MV-4-11 (cell line): ENCODE data around the gene KIF26A.

Source experiments
- DNase-seq: peaks from one replicate; lab custom pipeline; 2025; lab: John Stamatoyannopoulos, UW

The KIF26A gene

GRCh38 chr14:104177411-104177810, 39.0 kb downstream of the KIF26A start:
- no peak for DNase-seq

GRCh38 chr14:104178279-104178678, 39.9 kb downstream of the KIF26A start:
- DNase-seq = no peak

- DNase-seq = no peak
Observed at GRCh38 chr14:104179126-104179525, 40.7 kb downstream of the KIF26A start.

- no peak for DNase-seq
Observed at GRCh38 chr14:104179564-104180129, 41.3 kb downstream of the KIF26A start.

- DNase-seq = no peak
Observed at GRCh38 chr14:104180561-104181165, 42.3 kb downstream of the KIF26A start.

GRCh38 chr14:104181761-104182530, 43.6 kb downstream of the KIF26A start:
- DNase-seq = no peak

- DNase-seq = no peak
Observed at GRCh38 chr14:104182857-104183425, 44.6 kb downstream of the KIF26A start.

GRCh38 chr14:104183796-104184195, 45.4 kb downstream of the KIF26A start:
- no peak for DNase-seq

- DNase-seq = no peak
Observed at GRCh38 chr14:104184506-104184905, 46.1 kb downstream of the KIF26A start.

- DNase-seq = no peak
Observed at GRCh38 chr14:104184911-104185499, 46.6 kb downstream of the KIF26A start.

- no peak for DNase-seq
Observed at GRCh38 chr14:104185916-104186495, 47.6 kb downstream of the KIF26A start.

- no peak for DNase-seq
Observed at GRCh38 chr14:104186575-104186974, 48.2 kb downstream of the KIF26A start.

GRCh38 chr14:104187121-104187889, 48.9 kb downstream of the KIF26A start:
- no peak for DNase-seq

- no peak for DNase-seq
Observed at GRCh38 chr14:104187931-104188726, 49.7 kb downstream of the KIF26A start.

- no peak for DNase-seq
Observed at GRCh38 chr14:104188727-104189400, 50.5 kb downstream of the KIF26A start.

GRCh38 chr14:104189629-104190335, 51.4 kb downstream of the KIF26A start:
- DNase-seq = no peak

GRCh38 chr14:104190396-104191000, 52.1 kb downstream of the KIF26A start:
- no peak for DNase-seq

- DNase-seq = no peak
Observed at GRCh38 chr14:104191409-104191997, 53.1 kb downstream of the KIF26A start.
